Astrocyte (in vitro differentiated cells and primary cell): Measurements from ENCODE around the gene ZNF433. TPM values are rescaled to one million over a fixed set of nuclear protein-coding genes. Genes with fewer than 3 reads are reported as not detected.

Experiments used
- DNase-seq: peaks from one replicate; pipeline ENCODE4 v3.0.0-alpha.2; 2010; ENCODE audit warnings: low read depth
- FAIRE-seq: peaks from 2 replicates; lab custom pipeline; 2011; peaks lifted over from hg19 to GRCh38; lab: Jason Lieb, UNC
- H2AFZ ChIP-seq: 2 replicates; pipeline ENCODE4 v1.6.0; 2012; ENCODE audit warnings: low read depth, low read length, inconsistent platforms
- H3K27ac ChIP-seq: 2 replicates; pipeline ENCODE4 v1.5.1; 2011; ENCODE audit warnings: low read depth, low read length, inconsistent platforms
- H3K27me3 ChIP-seq: 2 replicates; pipeline ENCODE4 v1.6.0; 2011; ENCODE audit warnings: low read length, inconsistent platforms; ENCODE audit not compliant: insufficient read depth
- H3K36me3 ChIP-seq: 2 replicates; pipeline ENCODE4 v1.5.1; 2011; ENCODE audit warnings: low read length, inconsistent platforms; ENCODE audit not compliant: insufficient read depth
- H3K4me1 ChIP-seq: 2 replicates; pipeline ENCODE4 v1.5.1; 2011; ENCODE audit warnings: low read length, inconsistent platforms; ENCODE audit not compliant: insufficient read depth
- H3K4me2 ChIP-seq: 2 replicates; pipeline ENCODE4 v1.6.0; 2012; ENCODE audit warnings: low read length, inconsistent platforms
- H3K4me3 ChIP-seq: 2 replicates; pipeline ENCODE4 v1.5.1; 2011; ENCODE audit warnings: low read depth, mild to moderate bottlenecking, low read length, inconsistent platforms; ENCODE audit not compliant: insufficient read depth
- H3K79me2 ChIP-seq: 2 replicates; pipeline ENCODE4 v1.6.0; 2012; ENCODE audit warnings: mild to moderate bottlenecking, low read length, inconsistent platforms; ENCODE audit not compliant: insufficient read depth
- H3K9ac ChIP-seq: 2 replicates; pipeline ENCODE4 v1.6.0; 2012; ENCODE audit warnings: mild to moderate bottlenecking, low read length, inconsistent platforms
- H3K9me3 ChIP-seq: 2 replicates; pipeline ENCODE4 v1.5.1; 2012; ENCODE audit warnings: low read depth, mild to moderate bottlenecking, low read length, inconsistent platforms; ENCODE audit not compliant: insufficient read depth
- H4K20me1 ChIP-seq: 2 replicates; pipeline ENCODE4 v1.6.0; 2012; ENCODE audit warnings: low read length, inconsistent platforms; ENCODE audit not compliant: insufficient read depth
- H3K27ac Mint-ChIP-seq: one replicate; pipeline ENCODE4 v1.8.0; 2021; ENCODE audit warnings: mild to moderate bottlenecking, mixed read lengths; ENCODE audit not compliant: unreplicated experiment
- H3K27me3 Mint-ChIP-seq: one replicate; pipeline ENCODE4 v1.8.0; 2021; ENCODE audit warnings: low read depth, mixed read lengths; ENCODE audit not compliant: unreplicated experiment
- H3K36me3 Mint-ChIP-seq: one replicate; pipeline ENCODE4 v1.8.0; 2021; ENCODE audit warnings: low read depth, mixed read lengths; ENCODE audit not compliant: unreplicated experiment
- H3K4me1 Mint-ChIP-seq: one replicate; pipeline ENCODE4 v1.8.0; 2021; ENCODE audit warnings: low read depth, mixed read lengths; ENCODE audit not compliant: unreplicated experiment
- H3K4me3 Mint-ChIP-seq: one replicate; pipeline ENCODE4 v1.8.0; 2021; ENCODE audit warnings: mild to moderate bottlenecking, moderate library complexity, mixed read lengths; ENCODE audit not compliant: unreplicated experiment
- H3K9me3 Mint-ChIP-seq: one replicate; pipeline ENCODE4 v1.8.0; 2021; ENCODE audit warnings: mild to moderate bottlenecking, mixed read lengths; ENCODE audit not compliant: unreplicated experiment
- EZH2 ChIP-seq: IDR thresholded peaks from 2 replicates; pipeline ENCODE4 v1.6.1; 2012; ENCODE audit warnings: mild to moderate bottlenecking, low read length, inconsistent platforms; ENCODE audit not compliant: insufficient read depth
- total RNA-seq: library from RNA; stranded (reverse); gene quantifications from 2 replicates; pipeline ENCODE4 v1.2.1, GENCODE V29; 2021
- TF ChIP-seq, protein P1 (sequence below): IDR thresholded peaks from 2 replicates; pipeline ENCODE4 v1.5.1; 2011; ENCODE audit warnings: low read depth, mild to moderate bottlenecking, inconsistent platforms, low read length, moderate library complexity; ENCODE audit not compliant: insufficient read depth

The ZNF433 gene
- total RNA-seq, 1 donor from 2014 or later, result not detected

- Histone ChIP-seq H4K20me1 (no peaks in the 10 kb centered on the region), H3K4me3 (no peak overlapping the region), H3K9me3 (peaks cover 64% of the 10 kb centered on the region), H3K27ac (no peak overlapping the region), H3K4me1 (no peaks in the 10 kb centered on the region), H2AFZ (no peak overlapping the region), H3K27me3 (no peaks in the 10 kb centered on the region), H3K36me3 (peaks cover 17% of the 10 kb centered on the region), H3K79me2 (no peaks in the 10 kb centered on the region), H3K9ac (no peak overlapping the region), H3K4me2 (no peak overlapping the region)
- Mint-ChIP-seq H3K9me3 (peaks cover 34% of the 10 kb centered on the region), H3K27me3 (no peaks in the 10 kb centered on the region), H3K4me3 (no peak overlapping the region), H3K4me1 (no peaks in the 10 kb centered on the region), H3K27ac (no peak overlapping the region), H3K36me3 (no peaks in the 10 kb centered on the region)
- no peak for DNase-seq
- TF ChIP-seq, protein P1, sequence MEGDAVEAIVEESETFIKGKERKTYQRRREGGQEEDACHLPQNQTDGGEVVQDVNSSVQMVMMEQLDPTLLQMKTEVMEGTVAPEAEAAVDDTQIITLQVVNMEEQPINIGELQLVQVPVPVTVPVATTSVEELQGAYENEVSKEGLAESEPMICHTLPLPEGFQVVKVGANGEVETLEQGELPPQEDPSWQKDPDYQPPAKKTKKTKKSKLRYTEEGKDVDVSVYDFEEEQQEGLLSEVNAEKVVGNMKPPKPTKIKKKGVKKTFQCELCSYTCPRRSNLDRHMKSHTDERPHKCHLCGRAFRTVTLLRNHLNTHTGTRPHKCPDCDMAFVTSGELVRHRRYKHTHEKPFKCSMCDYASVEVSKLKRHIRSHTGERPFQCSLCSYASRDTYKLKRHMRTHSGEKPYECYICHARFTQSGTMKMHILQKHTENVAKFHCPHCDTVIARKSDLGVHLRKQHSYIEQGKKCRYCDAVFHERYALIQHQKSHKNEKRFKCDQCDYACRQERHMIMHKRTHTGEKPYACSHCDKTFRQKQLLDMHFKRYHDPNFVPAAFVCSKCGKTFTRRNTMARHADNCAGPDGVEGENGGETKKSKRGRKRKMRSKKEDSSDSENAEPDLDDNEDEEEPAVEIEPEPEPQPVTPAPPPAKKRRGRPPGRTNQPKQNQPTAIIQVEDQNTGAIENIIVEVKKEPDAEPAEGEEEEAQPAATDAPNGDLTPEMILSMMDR, result no peak
- TF ChIP-seq EZH2, result no peak
- FAIRE-seq, result no peak
Observed at GRCh38 chr19:12015015-12015752, 20.3 kb downstream of the ZNF433 start.

DNA sequence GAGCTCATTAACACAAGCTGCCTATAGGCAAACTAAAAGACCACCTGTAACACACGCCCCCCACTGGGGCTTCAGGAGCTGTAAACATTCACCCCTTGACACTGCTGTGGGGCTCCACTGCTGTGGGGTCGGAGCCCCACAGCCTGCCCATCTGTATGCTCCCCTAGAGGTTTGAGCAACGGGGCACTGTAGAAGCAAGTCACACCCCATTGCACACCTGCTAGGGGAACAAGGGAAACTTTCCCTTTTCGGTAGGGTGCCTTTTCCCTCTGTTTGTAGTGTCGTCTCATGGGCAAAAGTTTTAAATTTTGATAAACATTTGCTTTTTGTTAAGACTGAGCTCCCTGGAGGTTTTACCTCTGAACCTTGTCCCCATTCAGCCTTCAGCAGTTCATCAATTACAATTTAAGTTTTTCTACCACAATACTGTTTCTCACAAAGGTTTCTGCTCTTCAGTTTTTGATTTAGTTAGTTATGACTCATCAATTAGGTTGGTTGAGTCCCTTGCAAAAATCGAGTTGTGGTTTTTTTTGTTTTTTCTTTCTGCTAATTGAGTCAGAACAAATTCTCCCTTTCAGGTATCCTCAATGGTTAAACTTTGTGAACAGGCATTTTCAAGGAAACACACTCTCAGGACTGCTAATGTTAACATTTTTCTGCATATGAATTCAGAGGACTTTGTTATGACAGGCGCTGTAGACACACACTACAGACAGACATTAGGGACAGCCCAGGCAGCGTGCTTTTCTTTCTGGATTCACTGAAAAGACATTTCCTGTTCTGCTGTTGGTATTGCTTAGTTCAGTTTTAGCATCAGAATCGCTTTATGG, 35.1 kb downstream of the ZNF433 start:
- no peak overlapping the region for H3K4me3 Mint-ChIP-seq

More for the DNA sequence above, 35.1 kb downstream of the ZNF433 start:
- TF ChIP-seq, protein P1, result no peak
- TF ChIP-seq EZH2, result no peak
- no peak overlapping the region for H3K27ac Mint-ChIP-seq
- H3K36me3 Mint-ChIP-seq, result no peaks in the 10 kb centered on the region
- H3K4me1 ChIP-seq, result no peaks in the 10 kb centered on the region
- DNase-seq (peak; percentile 62), FAIRE-seq (no peak)
- H3K9ac ChIP-seq, result no peak overlapping the region
- H3K9me3 ChIP-seq, result peaks cover 4% of the 10 kb centered on the region
- peaks cover 19% of the 10 kb centered on the region for H3K79me2 ChIP-seq
- no peak overlapping the region for H3K27ac ChIP-seq
- no peak overlapping the region for H2AFZ ChIP-seq
- peak overlapping the region; percentile 29 for H3K4me2 ChIP-seq
- H3K4me3 ChIP-seq, result no peak overlapping the region
- H3K36me3 ChIP-seq, result peaks cover 5% of the 10 kb centered on the region
- no peaks in the 10 kb centered on the region for H3K4me1 Mint-ChIP-seq
- peaks cover 8% of the 10 kb centered on the region for H4K20me1 ChIP-seq
- H3K9me3 Mint-ChIP-seq, result peaks cover 10% of the 10 kb centered on the region
- H3K27me3 ChIP-seq, result no peaks in the 10 kb centered on the region
- no peaks in the 10 kb centered on the region for H3K27me3 Mint-ChIP-seq
